Fibroblast of pulmonary artery (primary cell): ENCODE data around the gene KMT2E.
"Not testable (repeated sequence)": the region's sequence is repeated elsewhere in the genome, so short reads cannot be mapped to it uniquely, and the experiment has no call there.

ENCODE experiments used
- DNase-seq: peaks from one replicate; pipeline ENCODE4 v3.0.0-alpha.2; 2010; ENCODE audit warnings: low read depth
- H3K4me3 ChIP-seq: replicated peaks from 2 replicates; pipeline ENCODE4 v1.5.1; 2011; ENCODE audit warnings: low read depth, mild to moderate bottlenecking, control low read depth, low read length, moderate library complexity
- TF ChIP-seq, protein P1 (sequence below): IDR thresholded peaks from 2 replicates; pipeline ENCODE4 v1.5.1; 2011; ENCODE audit warnings: mild to moderate bottlenecking, control low read depth, low read length, inconsistent platforms; ENCODE audit errors: missing control alignments

KMT2E gene

DNA sequence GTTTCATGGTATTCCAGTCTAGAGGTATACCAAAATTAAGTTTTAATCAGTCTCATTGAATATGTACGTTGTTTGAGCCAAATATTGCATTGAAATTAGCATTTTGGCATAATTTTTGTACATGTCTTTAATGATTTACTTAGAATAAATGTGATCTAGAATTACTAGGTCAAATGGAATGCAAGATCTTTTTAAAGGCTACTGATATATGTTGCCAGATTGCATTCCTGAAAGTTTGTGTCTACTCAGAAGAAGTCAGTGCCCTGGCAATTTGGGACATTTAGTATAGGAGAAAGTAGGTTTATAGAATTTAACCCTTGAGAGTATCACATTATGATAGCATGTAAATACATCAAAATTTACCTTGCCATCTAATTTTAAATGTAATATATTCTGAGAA, 32.4 kb downstream of the KMT2E start:
- DNase-seq, result peak; percentile 65
- TF ChIP-seq, protein P1, sequence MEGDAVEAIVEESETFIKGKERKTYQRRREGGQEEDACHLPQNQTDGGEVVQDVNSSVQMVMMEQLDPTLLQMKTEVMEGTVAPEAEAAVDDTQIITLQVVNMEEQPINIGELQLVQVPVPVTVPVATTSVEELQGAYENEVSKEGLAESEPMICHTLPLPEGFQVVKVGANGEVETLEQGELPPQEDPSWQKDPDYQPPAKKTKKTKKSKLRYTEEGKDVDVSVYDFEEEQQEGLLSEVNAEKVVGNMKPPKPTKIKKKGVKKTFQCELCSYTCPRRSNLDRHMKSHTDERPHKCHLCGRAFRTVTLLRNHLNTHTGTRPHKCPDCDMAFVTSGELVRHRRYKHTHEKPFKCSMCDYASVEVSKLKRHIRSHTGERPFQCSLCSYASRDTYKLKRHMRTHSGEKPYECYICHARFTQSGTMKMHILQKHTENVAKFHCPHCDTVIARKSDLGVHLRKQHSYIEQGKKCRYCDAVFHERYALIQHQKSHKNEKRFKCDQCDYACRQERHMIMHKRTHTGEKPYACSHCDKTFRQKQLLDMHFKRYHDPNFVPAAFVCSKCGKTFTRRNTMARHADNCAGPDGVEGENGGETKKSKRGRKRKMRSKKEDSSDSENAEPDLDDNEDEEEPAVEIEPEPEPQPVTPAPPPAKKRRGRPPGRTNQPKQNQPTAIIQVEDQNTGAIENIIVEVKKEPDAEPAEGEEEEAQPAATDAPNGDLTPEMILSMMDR, result no peak
- H3K4me3 ChIP-seq, result no peak overlapping the region

DNA sequence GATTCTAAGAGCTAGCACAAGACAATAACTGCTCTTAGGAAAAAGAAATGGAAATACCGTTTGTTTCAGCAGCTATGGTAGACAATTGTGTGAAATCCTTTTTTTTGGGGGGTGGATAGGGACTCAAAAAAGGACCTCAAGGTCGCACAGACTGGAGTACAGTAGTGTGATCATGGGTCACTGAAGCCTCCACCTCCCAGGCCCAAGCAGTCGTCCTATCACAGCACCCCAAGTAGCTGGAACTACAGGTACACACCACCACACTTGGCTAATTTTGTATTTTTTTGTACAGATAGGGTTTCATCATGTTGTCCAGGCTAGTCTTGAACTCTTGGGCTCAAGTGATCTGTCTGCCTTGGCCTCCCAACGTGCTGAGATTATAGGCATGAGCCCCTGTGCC, 33.9 kb downstream of the KMT2E start:
- H3K4me3 ChIP-seq, result no peak overlapping the region
- TF ChIP-seq, protein P1, result no peak
- DNase-seq, result no peak

DNA sequence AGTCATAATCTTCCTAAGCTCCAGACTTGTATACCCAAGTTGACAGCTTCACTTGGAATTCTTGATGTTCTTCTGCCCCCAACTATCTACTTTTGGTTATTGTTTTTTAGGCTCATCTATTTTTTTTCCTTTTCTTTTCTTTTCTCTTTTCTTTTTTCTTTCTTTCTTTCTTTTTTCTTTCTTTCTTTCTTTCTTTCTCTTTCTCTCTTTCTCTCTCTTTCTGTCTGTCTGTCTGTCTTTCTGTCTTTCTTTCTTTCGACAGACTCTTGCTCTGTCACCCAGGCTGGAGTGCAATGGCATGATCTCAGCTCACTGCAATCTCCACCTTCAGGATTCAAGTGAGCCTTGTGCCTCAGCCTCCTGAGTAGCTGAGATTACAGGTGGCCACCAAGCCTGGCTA, 36.5 kb downstream of the KMT2E start:
- H3K4me3 ChIP-seq, result no peak overlapping the region
- DNase-seq, result no peak
- TF ChIP-seq, protein P1, result no peak

DNA sequence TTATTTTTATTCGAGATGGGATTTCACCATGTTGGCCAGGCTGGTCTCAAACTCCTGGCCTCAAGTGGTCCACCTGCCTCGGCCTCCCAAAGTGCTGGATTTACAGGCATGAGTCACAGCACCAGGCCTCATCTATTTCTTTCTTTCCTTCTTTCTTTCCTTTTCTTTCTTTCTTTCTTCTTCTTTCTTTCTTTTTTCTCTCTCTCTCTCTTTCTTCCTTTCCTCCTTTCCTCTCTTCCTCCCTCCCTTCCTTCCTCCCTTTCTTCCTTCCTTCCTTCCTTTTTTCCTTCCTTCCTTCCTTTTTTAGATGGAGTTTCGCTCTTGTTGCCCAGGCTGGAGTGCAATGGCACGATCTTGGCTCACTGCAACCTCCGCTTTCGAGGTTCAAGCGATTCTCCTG, 36.9 kb downstream of the KMT2E start:
- not testable (repeated sequence) for H3K4me3 ChIP-seq, DNase-seq

DNA sequence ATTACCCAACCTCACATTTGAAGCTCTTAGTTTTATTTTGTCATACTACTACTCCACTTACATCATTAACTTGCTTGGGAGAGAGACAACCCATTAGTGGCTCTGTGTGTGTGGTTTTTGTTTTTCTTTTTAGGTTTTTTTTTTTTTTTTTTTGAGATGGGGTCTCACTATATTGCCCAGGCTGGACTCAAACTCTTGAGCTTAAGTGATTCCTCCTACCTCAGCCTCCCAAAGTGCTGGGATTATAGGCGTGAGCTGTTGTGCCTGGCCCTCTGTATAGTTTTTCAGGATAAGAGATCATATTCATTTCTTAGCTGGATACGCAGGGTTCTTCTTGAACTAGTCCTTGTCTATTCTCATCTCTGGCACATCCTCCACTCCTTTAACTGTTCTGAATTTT, 41.1 kb downstream of the KMT2E start:
- DNase-seq, result no peak
- H3K4me3 ChIP-seq, result no peak overlapping the region
- TF ChIP-seq, protein P1, result no peak

DNA sequence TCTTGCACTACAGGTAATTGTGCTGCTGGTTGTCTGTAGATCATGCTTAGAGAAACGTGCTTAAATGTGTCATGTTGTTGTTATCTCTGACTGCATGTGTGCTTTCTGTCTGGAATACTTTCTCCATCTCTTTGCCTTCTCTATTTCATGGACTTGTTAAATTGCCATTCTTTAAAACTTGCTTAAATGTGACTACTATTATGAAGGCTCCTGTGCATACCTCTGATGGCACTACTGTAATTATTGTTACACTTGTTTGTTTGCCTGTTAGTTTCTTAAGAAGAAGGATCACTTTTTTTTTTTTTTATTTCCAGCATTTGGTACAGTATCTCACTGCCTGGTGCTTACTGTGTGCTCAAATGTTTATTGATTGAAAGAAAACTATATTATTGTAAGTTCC, 41.6 kb downstream of the KMT2E start:
- no peak for DNase-seq
- TF ChIP-seq, protein P1, result no peak
- H3K4me3 ChIP-seq, result no peak overlapping the region

DNA sequence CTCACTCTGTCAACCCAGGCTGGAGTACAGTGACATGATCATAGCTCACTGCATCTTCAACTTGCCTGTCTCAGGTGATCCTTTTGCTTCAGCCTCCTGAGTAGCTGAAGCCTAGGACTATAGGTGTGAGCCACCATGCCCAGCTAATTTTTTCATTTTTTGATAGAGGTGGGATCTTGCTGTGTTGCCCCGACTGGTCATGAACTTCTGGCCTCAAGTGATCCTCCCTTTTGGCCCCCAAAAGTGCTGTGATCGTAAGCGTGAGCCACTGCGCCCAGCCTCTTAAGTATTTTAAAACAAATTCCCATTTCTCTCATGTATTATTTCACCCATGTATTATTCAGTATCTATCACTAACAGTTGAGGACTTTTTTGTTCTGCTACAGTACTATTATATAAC, 43.5 kb downstream of the KMT2E start:
- DNase-seq, result no peak
- TF ChIP-seq, protein P1, result no peak
- no peak overlapping the region for H3K4me3 ChIP-seq

DNA sequence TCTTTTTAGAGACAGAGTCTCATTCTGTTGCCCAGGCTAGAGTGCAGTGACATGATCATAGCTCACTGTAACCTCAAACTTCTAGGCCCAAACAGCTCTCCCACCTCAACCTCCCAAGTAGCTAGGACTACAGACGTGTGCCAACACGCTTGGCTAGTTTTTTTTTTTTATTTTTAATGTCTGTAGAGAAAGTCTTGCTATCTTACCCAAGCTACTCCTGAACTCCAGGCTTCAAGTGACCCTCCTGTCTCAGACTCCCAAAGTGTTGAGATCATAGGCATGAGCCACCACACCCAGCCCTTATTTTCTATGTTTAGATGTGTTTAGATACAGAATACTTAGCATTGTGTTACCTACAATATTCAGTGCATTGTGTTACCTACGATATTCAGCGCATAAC, 46.4 kb downstream of the KMT2E start:
- H3K4me3 ChIP-seq, result no peak overlapping the region
- no peak for DNase-seq
- TF ChIP-seq, protein P1, result no peak
